Mucosa of stomach (tissue), 1 donor: ENCODE data around the gene ATAT1.
"Not testable (repeated sequence)": the region's sequence is repeated elsewhere in the genome, so short reads cannot be mapped to it uniquely, and the experiment has no call there.

Experiments used
- H3K27me3 ChIP-seq: one replicate; pipeline ENCODE4 v1.7.0; 2013; ENCODE audit warnings: mild to moderate bottlenecking, low read length; ENCODE audit not compliant: control insufficient read depth, insufficient read depth
- H3K36me3 ChIP-seq: one replicate; pipeline ENCODE4 v1.7.0; 2013; ENCODE audit warnings: low read length; ENCODE audit not compliant: control insufficient read depth, insufficient read depth
- H3K4me1 ChIP-seq: one replicate; pipeline ENCODE4 v1.7.0; 2013; ENCODE audit warnings: mild to moderate bottlenecking, low read length; ENCODE audit not compliant: control insufficient read depth, insufficient read depth
- H3K4me3 ChIP-seq: one replicate; pipeline ENCODE4 v1.7.0; 2013; ENCODE audit warnings: low read length
- H3K9ac ChIP-seq: one replicate; pipeline ENCODE4 v1.7.0; 2013; ENCODE audit warnings: mild to moderate bottlenecking, low read length, moderate library complexity
- H3K9me3 ChIP-seq: one replicate; pipeline ENCODE4 v1.7.0; 2013; ENCODE audit warnings: mild to moderate bottlenecking, low read length, moderate library complexity; ENCODE audit not compliant: control insufficient read depth
- donor health status: Pancreatic carcinoma.

ATAT1 gene

GRCh38 chr6:30666300-30666699 is 39.6 kb downstream of the ATAT1 start:
- not testable (repeated sequence) for H3K9me3 ChIP-seq, H3K9ac ChIP-seq, H3K4me1 ChIP-seq, H3K4me3 ChIP-seq, H3K27me3 ChIP-seq
- peaks cover 24% of the 10 kb centered on the region for H3K36me3 ChIP-seq

- Histone ChIP-seq H3K27me3 (no peaks in the 10 kb centered on the region), H3K9me3 (no peaks in the 10 kb centered on the region), H3K4me1 (peaks cover 12% of the 10 kb centered on the region), H3K4me3 (no peak overlapping the region), H3K36me3 (peaks cover 10% of the 10 kb centered on the region), H3K9ac (no peak overlapping the region)
Measured at GRCh38 chr6:30670760-30671527, 44.3 kb downstream of the ATAT1 start.

GRCh38 chr6:30672445-30673253 is 46.0 kb downstream of the ATAT1 start, which contains the start of gene DHX16:
TSS of gene DHX16 (minus strand) at chr6:30673006. CDS start at chr6:30672841, 165 bp downstream.
- Histone ChIP-seq H3K9me3 (no peaks in the 10 kb centered on the region), H3K4me1 (peaks cover 12% of the 10 kb centered on the region), H3K27me3 (no peaks in the 10 kb centered on the region)

GRCh38 chr6:30676660-30677285 is 50.1 kb downstream of the ATAT1 start:
- H3K27me3 ChIP-seq = peaks cover 5% of the 10 kb centered on the region
- H3K9me3 ChIP-seq = no peaks in the 10 kb centered on the region
- no peak overlapping the region for H3K9ac ChIP-seq
- no peaks in the 10 kb centered on the region for H3K36me3 ChIP-seq
- no peak overlapping the region for H3K4me3 ChIP-seq
- peaks cover 15% of the 10 kb centered on the region for H3K4me1 ChIP-seq

More at GRCh38 chr6:30672445-30673253, 46.0 kb downstream of the ATAT1 start, which contains the start of gene DHX16:
- peak within 1 kb of the TSS; percentile 76 for H3K9ac ChIP-seq
- H3K36me3 ChIP-seq = peaks cover 10% of the 10 kb centered on the region
- peak within 1 kb of the TSS; percentile 94 for H3K4me3 ChIP-seq

DNA sequence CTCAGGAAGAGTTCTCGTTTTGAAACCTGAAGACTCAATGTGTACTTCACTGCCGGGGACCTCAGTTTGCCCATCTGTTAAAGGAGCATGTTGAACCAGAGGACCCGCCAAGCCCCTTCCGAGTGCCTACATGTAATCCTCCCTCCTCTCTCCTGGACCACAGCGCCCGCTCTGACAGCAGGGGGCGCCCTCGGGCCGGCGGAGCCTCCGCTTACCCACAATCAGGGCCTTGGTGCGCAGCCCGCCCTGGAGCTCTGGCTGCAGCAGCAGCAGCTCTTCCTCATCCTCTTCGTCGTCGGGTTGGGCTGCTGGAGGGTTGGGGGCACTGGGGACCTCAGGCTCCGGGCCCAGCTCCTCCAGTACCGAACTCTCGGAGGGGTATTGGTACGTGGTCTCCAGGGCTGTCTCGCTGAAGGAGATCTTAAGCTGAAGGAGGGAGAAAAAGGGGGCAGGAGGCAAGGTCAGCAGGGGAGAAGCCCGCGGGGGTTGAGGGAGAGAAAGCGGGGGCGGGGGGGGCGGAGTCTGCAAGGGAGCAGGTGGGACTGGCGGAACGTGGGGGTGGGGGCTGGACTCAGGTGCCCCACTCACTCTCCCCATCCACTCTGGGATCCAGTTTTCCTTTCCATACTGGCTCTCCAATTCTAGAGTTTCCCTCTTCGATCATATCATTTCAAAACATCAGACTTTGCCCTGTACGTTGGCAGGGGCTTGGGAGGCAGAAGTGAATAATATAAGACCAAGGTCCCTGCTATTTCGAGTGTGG is 52.5 kb downstream of the ATAT1 start:
- no peaks in the 10 kb centered on the region for H3K36me3 ChIP-seq

DNA sequence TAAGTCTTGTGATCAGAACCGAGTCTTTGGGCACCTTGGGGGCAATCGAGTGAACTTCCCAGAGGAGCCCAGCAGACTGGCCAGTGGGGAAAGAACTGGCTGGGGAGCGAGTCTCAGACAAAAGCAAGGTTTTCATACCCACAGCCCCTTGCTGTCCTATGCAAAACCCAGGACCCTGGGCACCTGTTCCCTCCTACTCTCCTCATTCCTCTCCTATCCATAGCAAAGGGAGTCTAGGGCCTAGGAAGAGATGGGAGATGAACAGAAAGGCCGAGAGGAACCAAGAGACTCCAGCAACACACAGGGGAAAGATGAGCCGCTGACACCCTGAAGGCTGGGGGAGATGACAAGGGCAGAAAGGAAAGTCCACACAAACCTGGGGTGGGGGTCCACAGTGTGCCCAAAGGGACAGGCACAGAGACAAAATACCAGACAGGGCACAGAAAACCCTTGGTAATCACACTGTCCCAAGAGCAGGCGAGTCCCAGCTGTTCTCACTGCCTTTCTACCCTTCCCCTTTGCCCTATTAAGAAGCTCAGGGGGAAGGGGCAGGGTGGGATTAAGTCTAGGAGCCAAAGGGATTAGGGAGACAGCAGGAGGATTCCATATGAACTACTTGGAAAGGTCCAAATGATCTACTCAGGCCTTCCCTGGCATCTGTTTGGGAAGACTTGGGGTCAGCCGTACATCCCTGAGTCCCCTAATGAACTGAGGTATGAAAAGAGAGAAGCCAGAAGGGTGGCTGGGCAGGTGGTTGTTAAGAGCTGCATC is 53.3 kb downstream of the ATAT1 start:
- Histone ChIP-seq H3K4me3 (no peak overlapping the region), H3K27me3 (peaks cover 5% of the 10 kb centered on the region), H3K4me1 (peaks cover 19% of the 10 kb centered on the region), H3K9me3 (no peaks in the 10 kb centered on the region), H3K36me3 (no peaks in the 10 kb centered on the region), H3K9ac (peak overlapping the region; percentile 45)

More for the DNA sequence above, 52.5 kb downstream of the ATAT1 start:
- H3K9ac ChIP-seq = peak overlapping the region; percentile 45
- H3K4me3 ChIP-seq = no peak overlapping the region
- peaks cover 5% of the 10 kb centered on the region for H3K27me3 ChIP-seq
- H3K9me3 ChIP-seq = no peaks in the 10 kb centered on the region
- peaks cover 16% of the 10 kb centered on the region for H3K4me1 ChIP-seq

GRCh38 chr6:30681766-30682142 is 55.1 kb downstream of the ATAT1 start:
- no peak overlapping the region for H3K4me3 ChIP-seq
- no peaks in the 10 kb centered on the region for H3K9me3 ChIP-seq
- peaks cover 30% of the 10 kb centered on the region for H3K4me1 ChIP-seq
- peaks cover 5% of the 10 kb centered on the region for H3K27me3 ChIP-seq
- no peaks in the 10 kb centered on the region for H3K36me3 ChIP-seq
- peak overlapping the region; percentile 60 for H3K9ac ChIP-seq

- peaks cover 31% of the 10 kb centered on the region for H3K4me1 ChIP-seq
Measured at GRCh38 chr6:30682143-30683117, 55.8 kb downstream of the ATAT1 start.

GRCh38 chr6:30683183-30683979 is 56.7 kb downstream of the ATAT1 start:
- peak overlapping the region; percentile 19 for H3K4me3 ChIP-seq
- H3K9me3 ChIP-seq = no peaks in the 10 kb centered on the region
- H3K4me1 ChIP-seq = peaks cover 39% of the 10 kb centered on the region
- no peaks in the 10 kb centered on the region for H3K36me3 ChIP-seq
- peak overlapping the region; percentile 60 for H3K9ac ChIP-seq
- H3K27me3 ChIP-seq = peaks cover 8% of the 10 kb centered on the region

More at GRCh38 chr6:30682143-30683117, 55.8 kb downstream of the ATAT1 start:
- Histone ChIP-seq H3K4me3 (no peak overlapping the region), H3K27me3 (peaks cover 5% of the 10 kb centered on the region), H3K36me3 (no peaks in the 10 kb centered on the region), H3K9ac (peak overlapping the region; percentile 60), H3K9me3 (no peaks in the 10 kb centered on the region)

- Histone ChIP-seq H3K9ac (peak overlapping the region; percentile 60), H3K36me3 (no peaks in the 10 kb centered on the region)
Measured at GRCh38 chr6:30683980-30684338, 57.3 kb downstream of the ATAT1 start.

More at GRCh38 chr6:30683980-30684338, 57.3 kb downstream of the ATAT1 start:
- Histone ChIP-seq H3K9me3 (no peaks in the 10 kb centered on the region), H3K4me3 (peak overlapping the region; percentile 19), H3K27me3 (peaks cover 8% of the 10 kb centered on the region), H3K4me1 (peaks cover 43% of the 10 kb centered on the region)
